Spleen (tissue), 11 donors: ENCODE measurements around the gene SVOP. TPM values are rescaled to one million over a fixed set of nuclear protein-coding genes. Genes with fewer than 3 reads are reported as not detected.
"Not testable (repeated sequence)": the region's sequence is repeated elsewhere in the genome, so short reads cannot be mapped to it uniquely, and the experiment has no call there.

Source experiments
- DNase-seq: peaks from one replicate; pipeline ENCODE4 v3.0.0-alpha.2; 2020
- H3K27ac ChIP-seq, 8 donors: fragments of 200-600 bp; sonication (generic) in 7 of 8; 1 replicate in 4 of 8; 2 replicates in 4 of 8; pipeline versions ENCODE4 v1.5.0 to v1.8.0; 2016 to 2021; ENCODE audit warnings: inconsistent platforms in 4 of 8, mild to moderate bottlenecking in 4 of 8, moderate library complexity in 1 of 8
- H3K27me3 ChIP-seq, 7 donors: fragments of 200-600 bp; sonication (generic) in 6 of 7; replicated peaks in 1 of 7; 1 replicate in 4 of 7; 2 replicates in 3 of 7; pipeline versions ENCODE4 v1.5.0 to v1.8.0; 2016 to 2021; ENCODE audit warnings: inconsistent platforms in 3 of 7, mild to moderate bottlenecking in 1 of 7
- H3K36me3 ChIP-seq, 6 donors: fragments of 200-600 bp; sonication (generic) in 5 of 6; 1 replicate in 4 of 6; 2 replicates in 2 of 6; pipeline versions ENCODE4 v1.5.0 to v1.8.0; 2016 to 2021; ENCODE audit warnings: inconsistent platforms in 2 of 6
- H3K4me1 ChIP-seq, 6 donors: fragments of 200-600 bp; sonication (generic) in 5 of 6; 1 replicate in 3 of 6; 2 replicates in 3 of 6; pipeline versions ENCODE4 v1.5.0 to v1.8.0; 2016 to 2021; ENCODE audit warnings: inconsistent platforms in 3 of 6
- H3K4me3 ChIP-seq, 8 donors: fragments of 200-600 bp; sonication (generic) in 7 of 8; 1 replicate in 4 of 8; 2 replicates in 4 of 8; pipeline versions ENCODE4 v1.5.0 to v1.8.0; 2016 to 2021; ENCODE audit warnings: inconsistent platforms in 4 of 8, mild to moderate bottlenecking in 4 of 8, moderate library complexity in 2 of 8
- H3K9me3 ChIP-seq, 8 donors: fragments of 200-600 bp; sonication (generic) in 7 of 8; 1 replicate in 4 of 8; 2 replicates in 4 of 8; pipeline versions ENCODE4 v1.5.0 to v1.8.0; 2016 to 2021; ENCODE audit warnings: inconsistent platforms in 4 of 8
- CTCF ChIP-seq, 11 experiments: fragments of 200-600 bp in 7 of 11; fragments of 450-650 bp in 4 of 11; sonication (generic) in 4 of 11; IDR thresholded peaks in 8 of 11; conservative IDR thresholded peaks in 3 of 11; 1 replicate in 7 of 11; 2 replicates in 4 of 11; pipeline versions ENCODE4 v1.4.0 to v1.8.0; 2016 to 2021; ENCODE audit warnings: antibody characterized with exemption in 11 of 11, inconsistent platforms in 4 of 11, mild to moderate bottlenecking in 1 of 11
- POLR2A ChIP-seq, 3 donors: fragments of 450-650 bp; IDR thresholded peaks; one replicate each; pipeline ENCODE4 v1.5.1; 2017; ENCODE audit warnings: antibody characterized with exemption in 3 of 3, mild to moderate bottlenecking in 1 of 3
- POLR2AphosphoS5 ChIP-seq, 3 donors: sonication (generic); formaldehyde crosslinking; IDR thresholded peaks; one replicate each; pipeline ENCODE4 v1.5.1; 2017; ENCODE audit warnings: antibody characterized with exemption in 3 of 3
- WGBS, 5 donors: extraction: QIAGEN DNeasy Blood & Tissue Kit in 3 of 5; methylation state at CpG; one replicate each; pipeline versions ENCODE4 v1.1.5 to v1.1.7; 2013 to 2018; 5-methylcytosine and 5-hydroxymethylcytosine counted together
- intact Hi-C: fragments of 100-400 bp; cut with DNase I; formaldehyde crosslinking; loops from one replicate; pipeline ENCODE4 v1.15.0; 2023; ENCODE audit warnings: low total_unique reads
- polyA plus RNA-seq, 3 donors: library from polyadenylated mRNA; stranded (reverse); fragments of 200-250 nt; gene quantifications; one replicate each; pipeline ENCODE4 v1.2.1, GENCODE V29; 2013
- total RNA-seq, 7 donors: library from RNA; depleted of rRNA in 3 of 7; stranded (reverse); fragments of >200 nt in 3 of 7; fragmentation: NEBNext Ultra II Directional in 4 of 7; extraction: Animal tissue kit (Norgen Biotek cat#: 25700) in 4 of 7; gene quantifications; one replicate each; pipeline versions ENCODE4 v1.1.0 to v1.2.1, GENCODE V29; 2016 to 2021
- donor health status: healthy with polysubstance abuse.
- donor health status: DM: no; HTN: no; CAD: no; lungs with moderate emphysema.
- donor health status: DM: no; HTN: no; CAD: no.
- donor health status: Bipolar disorder and iron deficiency.
- donor health status: healthy.
- donor health status: DM: no; HTN: no; CAD: no.
- donor health status: DM: yes; HTN: yes; CAD: no.

SVOP gene
- total and polyA plus RNA-seq, 10 donors, result not detected

- intact Hi-C loops, result no loop called here
- TF ChIP-seq POLR2AphosphoS5 (IDR thresholded peaks at IDR 0.05) (no peak), POLR2A (IDR thresholded peaks at IDR 0.05) (no peak), CTCF (IDR thresholded peaks at IDR 0.05 in 8 of 11, conservative IDR thresholded peaks at IDR 0.05 in 3 of 11) (no peak)
- H3K4me3 ChIP-seq, result peak overlapping the region in 1 of 8 donors; percentile 95
Measured at GRCh38 chr12:109054520-109054919, 33.7 kb upstream of the SVOP start.

GRCh38 chr12:109054124-109054513 lies 33.3 kb upstream of the SVOP start:
- intact Hi-C loops, DNase-seq, H3K27me3 ChIP-seq, H3K9me3 ChIP-seq: not testable (repeated sequence)
- peaks cover 12 to 39% (median 23%) of the 10 kb centered on the region in 6 donors for H3K4me1 ChIP-seq
- peak overlapping the region; percentile 86 to 95 (median 94) for H3K27ac ChIP-seq
- H3K36me3 ChIP-seq, result peaks cover 0 to 25% (median 13%) of the 10 kb centered on the region in 6 donors
- H3K4me3 ChIP-seq, result peak overlapping the region in 6 of 8 donors; percentile 89 to 98 (median 96)
- WGBS, 5 donors, result 63 to 86% (median 73%) methylated on average over 4 of the region's 4 CpGs

More at GRCh38 chr12:109054520-109054919, 33.7 kb upstream of the SVOP start:
- Histone ChIP-seq H3K27me3 (no peaks in the 10 kb centered on the region), H3K4me1 (peaks cover 12 to 39% (median 23%) of the 10 kb centered on the region in 6 donors), H3K36me3 (peaks cover 0 to 29% (median 15%) of the 10 kb centered on the region in 6 donors), H3K27ac (peak overlapping the region; percentile 86 to 95 (median 94)), H3K9me3 (no peaks in the 10 kb centered on the region)
- no peak for DNase-seq

GRCh38 chr12:109053382-109054123 lies 32.7 kb upstream of the SVOP start:
- peak overlapping the region; percentile 86 to 95 (median 94) for H3K27ac ChIP-seq
- 13 to 19% (median 16%) methylated on average over 9 of the region's 9 CpGs for WGBS, 5 donors
- H3K4me1 ChIP-seq, result peaks cover 12 to 39% (median 23%) of the 10 kb centered on the region in 6 donors
- no peaks in the 10 kb centered on the region for H3K9me3 ChIP-seq
- H3K27me3 ChIP-seq, result no peaks in the 10 kb centered on the region
- no peak for DNase-seq
- H3K4me3 ChIP-seq, result peak overlapping the region; percentile 89 to 99 (median 96)
- TF ChIP-seq POLR2A (IDR thresholded peaks at IDR 0.05) (no peak), POLR2AphosphoS5 (IDR thresholded peaks at IDR 0.05) (no peak), CTCF (IDR thresholded peaks at IDR 0.05 in 8 of 11, conservative IDR thresholded peaks at IDR 0.05 in 3 of 11) (no peak)
- intact Hi-C loops, result no loop called here
- peaks cover 0 to 19% (median 11%) of the 10 kb centered on the region in 6 donors for H3K36me3 ChIP-seq

GRCh38 chr12:109052414-109053323 lies 31.8 kb upstream of the SVOP start, which contains the start of gene USP30:
Gene USP30 (plus strand): TSS chr12:109052576. CDS start chr12:109052679, 103 bp downstream.
- Histone ChIP-seq H3K36me3 (peaks cover 0 to 10% (median 4%) of the 10 kb centered on the region in 6 donors), H3K4me3 (peak within 1 kb of the TSS; percentile 89 to 99 (median 96)), H3K4me1 (peaks cover 12 to 39% (median 23%) of the 10 kb centered on the region in 6 donors), H3K27me3 (no peaks in the 10 kb centered on the region), H3K9me3 (no peaks in the 10 kb centered on the region), H3K27ac (peak within 1 kb of the TSS; percentile 86 to 95 (median 94))
- TF ChIP-seq CTCF (IDR thresholded peaks at IDR 0.05 in 8 of 11, conservative IDR thresholded peaks at IDR 0.05 in 3 of 11) (no peak), POLR2AphosphoS5 (IDR thresholded peaks at IDR 0.05) (peak; percentile 82 to 91 (median 84)), POLR2A (IDR thresholded peaks at IDR 0.05) (peak in 1 of 3 donors; percentile 20)
- intact Hi-C loops, result no loop called here
- WGBS, 5 donors, result 0 to 1% (median 0%) methylated on average over 27 to 61 of the region's 61 CpGs
- peak; percentile 96 for DNase-seq
